HG03045 (cell line): ENCODE results near the gene RIGI.
"Not testable (repeated sequence)": the region's sequence is repeated elsewhere in the genome, so short reads cannot be mapped to it uniquely, and the experiment has no call there.

Experiments used
- ATAC-seq: cut with Tn5 transposase; IDR thresholded peaks from one replicate; pipeline ENCODE4 v1.9.1; 2021; ENCODE audit warnings: mild to moderate bottlenecking, moderate library complexity; ENCODE audit not compliant: unreplicated experiment

The RIGI gene

DNA sequence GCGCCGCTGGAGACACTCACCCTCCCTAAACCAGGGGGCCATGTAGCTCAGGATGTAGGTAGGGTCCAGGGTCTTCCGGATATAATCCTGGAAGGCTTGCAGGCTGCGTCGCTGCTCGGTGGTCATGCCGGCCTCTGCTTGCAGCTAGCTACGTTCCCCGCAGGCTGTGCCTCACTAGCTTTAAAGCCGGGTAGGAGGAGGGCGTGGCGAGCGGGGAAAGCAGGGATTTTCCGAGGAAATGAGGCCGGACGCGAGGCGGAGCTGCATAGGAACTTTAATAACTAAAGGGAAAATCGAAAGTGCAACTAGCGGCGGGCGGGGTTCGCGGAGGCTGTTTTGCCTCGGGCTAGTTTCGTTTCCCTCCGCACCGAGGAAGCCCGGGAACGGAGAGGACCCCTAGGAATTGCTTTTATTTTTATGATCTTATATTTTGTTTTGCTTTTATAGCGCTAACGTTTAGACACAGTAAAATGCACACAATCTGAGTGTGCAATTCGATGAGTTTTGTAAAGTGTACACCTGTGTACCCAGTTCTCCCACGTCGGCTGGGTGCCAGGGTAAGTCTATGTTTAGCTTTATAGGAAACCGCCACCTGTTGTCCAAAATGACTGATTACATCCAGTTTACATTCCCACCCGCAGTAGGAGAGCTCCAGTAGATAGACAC, at the start of gene RIGI:
Gene RIGI (minus strand): TSS at position 156 of the 666 bp plus-strand sequence. CDS start 30 bp downstream, at position 126.
- peak; percentile 78 for ATAC-seq

DNA sequence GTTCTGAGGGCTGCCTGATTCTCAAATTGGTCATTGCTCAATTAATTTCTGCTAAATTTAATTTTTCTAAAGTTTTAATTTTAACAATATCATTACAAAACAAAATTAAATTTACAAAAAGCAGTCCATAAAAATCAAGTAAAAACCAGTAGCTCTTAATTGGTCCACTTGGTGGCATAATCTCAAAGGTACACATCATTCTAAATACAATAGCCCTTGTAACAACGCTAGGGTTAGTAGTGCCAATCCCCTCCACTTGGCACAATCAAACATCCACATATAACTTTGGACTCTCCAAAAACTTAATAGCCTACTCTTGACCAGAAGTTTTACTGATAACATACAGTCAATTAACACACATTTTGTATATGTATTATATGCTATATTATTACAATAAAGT, 48.9 kb upstream of the RIGI start:
- no peak for ATAC-seq

- ATAC-seq = no peak
These were observed 47.8 kb upstream of the RIGI start for GRCh38 chr9:32573821-32574220.

GRCh38 chr9:32572900-32573523, 47.0 kb upstream of the RIGI start, which contains the start of gene NDUFB6:
NDUFB6 (minus strand) TSS chr9:32573159; CDS start chr9:32573060, 99 bp downstream.
- peak; percentile 83 for ATAC-seq

- peak; percentile 85 for ATAC-seq
These were observed 46.2 kb upstream of the RIGI start for GRCh38 chr9:32571969-32572899.

- no peak for ATAC-seq
These were observed 44.3 kb upstream of the RIGI start for GRCh38 chr9:32570262-32570661.

GRCh38 chr9:32566770-32567169, 40.8 kb upstream of the RIGI start:
- ATAC-seq = no peak

DNA sequence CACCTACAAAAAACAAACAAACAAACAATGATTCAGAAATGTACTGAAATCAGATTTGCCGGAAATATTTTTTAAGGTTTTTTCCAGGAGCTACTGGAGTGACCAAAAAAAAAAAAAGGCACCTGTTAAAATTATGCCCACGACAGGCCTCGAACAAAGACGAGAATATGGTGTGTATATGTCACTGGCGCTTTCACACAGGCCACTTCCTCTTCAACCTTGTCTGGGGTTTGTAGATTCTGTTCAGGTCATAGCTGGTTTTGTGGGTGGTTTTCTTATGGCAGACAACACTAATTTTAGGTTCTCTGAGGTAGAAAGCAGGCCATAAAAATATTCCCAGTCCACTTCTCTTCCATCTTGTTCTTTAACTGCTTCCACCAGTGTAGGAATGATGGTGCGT, 40.0 kb upstream of the RIGI start:
- ATAC-seq = no peak

- no peak for ATAC-seq
These were observed 32.5 kb upstream of the RIGI start for GRCh38 chr9:32558408-32558934.

DNA sequence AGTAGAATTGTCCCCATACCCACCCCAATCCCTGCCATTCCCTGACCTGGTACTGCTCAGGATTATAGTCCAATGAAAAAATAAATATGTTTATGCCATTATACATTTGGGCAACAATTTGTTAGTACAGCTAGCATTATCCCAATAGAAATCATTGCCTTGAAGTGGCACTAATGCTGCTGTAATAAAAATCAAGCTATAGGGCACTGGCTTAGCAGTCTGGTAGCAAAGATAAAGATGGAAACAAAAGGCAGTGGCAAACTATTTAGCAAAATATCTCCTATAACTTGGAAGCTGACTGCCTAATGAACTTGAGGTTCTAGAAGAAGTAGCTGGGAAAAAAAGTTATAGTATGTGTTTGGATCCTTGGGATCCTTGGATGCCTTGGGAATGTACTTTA, 28.6 kb upstream of the RIGI start:
- ATAC-seq = no peak

DNA sequence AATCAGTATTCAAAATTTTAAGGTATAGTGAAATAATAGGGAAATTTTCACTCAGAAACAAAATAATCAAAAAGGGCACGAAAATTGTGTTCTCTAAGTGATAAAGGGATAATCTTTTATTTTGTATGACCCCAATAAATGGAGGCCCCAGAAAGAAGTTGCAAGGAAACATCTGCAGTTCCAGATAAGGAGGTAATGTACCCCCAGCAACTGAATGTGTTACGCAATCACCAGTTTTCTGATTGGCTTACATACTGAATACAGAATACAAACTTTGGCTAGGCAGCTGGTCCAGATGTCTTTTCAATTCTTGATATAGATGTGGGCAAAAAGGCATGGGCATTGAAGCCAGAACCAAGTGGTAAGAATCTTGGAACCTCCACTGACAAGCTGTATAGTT, 28.1 kb upstream of the RIGI start:
- ATAC-seq = no peak

GRCh38 chr9:32552172-32552872, 26.3 kb upstream of the RIGI start, which contains the start of the genes SMIM27 and TOPORS:
SMIM27 (plus strand) TSS chr9:32552327; CDS start chr9:32552435, 108 bp downstream.
TOPORS (minus strand) TSS chr9:32552586; CDS start chr9:32552436, 150 bp downstream.
- peak; percentile 71 for ATAC-seq

- ATAC-seq = peak; percentile 3
These were observed 25.5 kb upstream of the RIGI start for GRCh38 chr9:32551276-32552051.

GRCh38 chr9:32550562-32551275, 24.7 kb upstream of the RIGI start:
- ATAC-seq = peak; percentile 66

GRCh38 chr9:32550150-32550561, 24.2 kb upstream of the RIGI start:
- ATAC-seq = no peak

GRCh38 chr9:32548213-32548612, 22.2 kb upstream of the RIGI start:
- not testable (repeated sequence) for ATAC-seq

DNA sequence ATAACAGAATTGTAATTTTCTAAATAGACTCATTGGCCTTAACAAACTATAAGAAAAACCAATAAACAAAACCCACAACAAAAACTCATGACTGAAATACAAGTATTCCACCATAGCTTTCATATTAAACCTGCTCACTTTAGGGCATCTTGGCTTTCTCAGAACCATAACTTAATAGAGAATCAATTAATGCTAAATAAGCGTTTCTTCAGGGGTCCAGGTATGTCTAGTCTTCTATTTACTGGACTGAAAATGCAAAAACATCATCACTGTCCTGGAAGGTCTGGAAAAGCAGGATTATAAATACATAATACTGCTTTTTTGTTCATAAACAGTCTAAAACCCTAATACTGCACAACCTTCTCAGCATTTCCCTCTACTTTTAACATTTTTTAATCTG, 19.9 kb upstream of the RIGI start:
- no peak for ATAC-seq

- no peak for ATAC-seq
These were observed 17.1 kb upstream of the RIGI start for GRCh38 chr9:32543047-32543446.

GRCh38 chr9:32533816-32534215, 7.8 kb upstream of the RIGI start:
- ATAC-seq = no peak
